Measurements from ENCODE around the gene RRAS.
"Not testable (repeated sequence)": the region's sequence is repeated elsewhere in the genome, so short reads cannot be mapped to it uniquely, and the experiment has no call there.

DNA sequence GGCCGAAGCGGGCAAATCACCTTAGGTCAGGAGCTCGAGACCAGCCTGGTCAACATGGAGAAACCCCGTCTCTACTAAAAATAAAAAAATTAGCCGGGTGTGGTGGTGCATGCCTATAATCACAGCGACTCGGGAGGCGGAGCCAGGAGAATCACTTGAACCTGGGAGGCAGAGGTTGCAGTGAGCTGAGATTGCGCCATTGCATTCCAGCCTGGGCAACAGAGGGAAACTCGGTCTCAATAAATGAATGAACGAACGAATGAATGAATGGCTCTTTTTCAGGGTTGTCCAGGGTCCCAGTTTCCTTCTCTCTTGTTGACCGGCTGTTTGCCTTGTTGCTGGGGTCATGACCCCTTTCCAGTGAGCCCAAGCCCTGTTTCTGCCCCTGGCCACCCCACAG is 22.1 kb downstream of the RRAS start:
- TF ChIP-seq POLR2A (IDR thresholded peaks at IDR 0.05), result not testable (repeated sequence)
- TF ChIP-seq, protein P1, sequence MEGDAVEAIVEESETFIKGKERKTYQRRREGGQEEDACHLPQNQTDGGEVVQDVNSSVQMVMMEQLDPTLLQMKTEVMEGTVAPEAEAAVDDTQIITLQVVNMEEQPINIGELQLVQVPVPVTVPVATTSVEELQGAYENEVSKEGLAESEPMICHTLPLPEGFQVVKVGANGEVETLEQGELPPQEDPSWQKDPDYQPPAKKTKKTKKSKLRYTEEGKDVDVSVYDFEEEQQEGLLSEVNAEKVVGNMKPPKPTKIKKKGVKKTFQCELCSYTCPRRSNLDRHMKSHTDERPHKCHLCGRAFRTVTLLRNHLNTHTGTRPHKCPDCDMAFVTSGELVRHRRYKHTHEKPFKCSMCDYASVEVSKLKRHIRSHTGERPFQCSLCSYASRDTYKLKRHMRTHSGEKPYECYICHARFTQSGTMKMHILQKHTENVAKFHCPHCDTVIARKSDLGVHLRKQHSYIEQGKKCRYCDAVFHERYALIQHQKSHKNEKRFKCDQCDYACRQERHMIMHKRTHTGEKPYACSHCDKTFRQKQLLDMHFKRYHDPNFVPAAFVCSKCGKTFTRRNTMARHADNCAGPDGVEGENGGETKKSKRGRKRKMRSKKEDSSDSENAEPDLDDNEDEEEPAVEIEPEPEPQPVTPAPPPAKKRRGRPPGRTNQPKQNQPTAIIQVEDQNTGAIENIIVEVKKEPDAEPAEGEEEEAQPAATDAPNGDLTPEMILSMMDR (IDR thresholded peaks at IDR 0.05), result not testable (repeated sequence)

All from thyroid gland (tissue), 4 donors.